MG63 (cell line): Measurements from ENCODE around the gene IFT122. TPM values are rescaled to one million over a fixed set of nuclear protein-coding genes. Genes with fewer than 3 reads are reported as not detected.
A peak's percentile ranks its signal among the peaks of the same experiment; 100 is the strongest.
"Not testable (repeated sequence)": the region's sequence is repeated elsewhere in the genome, so short reads cannot be mapped to it uniquely, and the experiment has no call there.

ENCODE experiments used
- DNase-seq: peaks from one replicate; pipeline ENCODE4 v3.0.0-alpha.2; 2020
- H3K27me3 ChIP-seq: fragments of 250-450 bp; sonication (Bioruptor Pico); 2 replicates; pipeline ENCODE4 v1.5.1; 2020; ENCODE audit warnings: mild to moderate bottlenecking, moderate library complexity
- H3K36me3 ChIP-seq: fragments of 250-450 bp; sonication (Bioruptor Pico); 2 replicates; pipeline ENCODE4 v1.5.1; 2020; ENCODE audit warnings: mild to moderate bottlenecking, moderate library complexity
- H3K4me3 ChIP-seq: fragments of 250-450 bp; sonication (Bioruptor Pico); 2 replicates; pipeline ENCODE4 v1.5.1; 2020; ENCODE audit warnings: mild to moderate bottlenecking, moderate library complexity
- H3K9me3 ChIP-seq: fragments of 250-450 bp; sonication (Bioruptor Pico); 2 replicates; pipeline ENCODE4 v1.5.1; 2020; ENCODE audit warnings: mild to moderate bottlenecking, moderate library complexity
- total RNA-seq: library from RNA; depleted of rRNA; stranded (reverse); fragments of >200 nt; shearing (Covaris generic); gene quantifications from 2 replicates; pipeline ENCODE4 v1.2.3, GENCODE V29; 2014; ENCODE audit warnings: low replicate concordance

The IFT122 gene
- total RNA-seq, 1 experiment from 2014 or later, result 25.3 TPM

GRCh38 chr3:129492691-129493090, 52.7 kb downstream of the IFT122 start:
- Histone ChIP-seq H3K4me3 (no peak overlapping the region), H3K9me3 (no peaks in the 10 kb centered on the region), H3K36me3 (peaks cover 38% of the 10 kb centered on the region), H3K27me3 (no peaks in the 10 kb centered on the region)
- no peak for DNase-seq

- Histone ChIP-seq H3K4me3 (no peak overlapping the region), H3K27me3 (no peaks in the 10 kb centered on the region), H3K36me3 (peaks cover 40% of the 10 kb centered on the region), H3K9me3 (no peaks in the 10 kb centered on the region)
- DNase-seq, result no peak
These were observed 53.2 kb downstream of the IFT122 start for GRCh38 chr3:129493206-129493605.

- DNase-seq, H3K4me3 ChIP-seq, H3K27me3 ChIP-seq, H3K9me3 ChIP-seq: not testable (repeated sequence)
- H3K36me3 ChIP-seq, result peaks cover 40% of the 10 kb centered on the region
These were observed 54.5 kb downstream of the IFT122 start for GRCh38 chr3:129494499-129494898.

- not testable (repeated sequence) for H3K9me3 ChIP-seq, H3K27me3 ChIP-seq, H3K4me3 ChIP-seq
- peaks cover 40% of the 10 kb centered on the region for H3K36me3 ChIP-seq
- DNase-seq, result peak; percentile 80
These were observed 55.1 kb downstream of the IFT122 start for GRCh38 chr3:129495006-129495639.

GRCh38 chr3:129497876-129498275, 57.9 kb downstream of the IFT122 start:
- not testable (repeated sequence) for H3K9me3 ChIP-seq, DNase-seq, H3K4me3 ChIP-seq, H3K27me3 ChIP-seq
- peaks cover 25% of the 10 kb centered on the region for H3K36me3 ChIP-seq

GRCh38 chr3:129498603-129499488, 58.8 kb downstream of the IFT122 start:
- peaks cover 25% of the 10 kb centered on the region for H3K36me3 ChIP-seq
- not testable (repeated sequence) for H3K27me3 ChIP-seq, DNase-seq, H3K4me3 ChIP-seq, H3K9me3 ChIP-seq

GRCh38 chr3:129499604-129500333, 59.7 kb downstream of the IFT122 start:
- not testable (repeated sequence) for H3K27me3 ChIP-seq, DNase-seq, H3K4me3 ChIP-seq, H3K9me3 ChIP-seq
- peaks cover 27% of the 10 kb centered on the region for H3K36me3 ChIP-seq

GRCh38 chr3:129500334-129500658, 60.3 kb downstream of the IFT122 start:
- no peaks in the 10 kb centered on the region for H3K9me3 ChIP-seq
- H3K4me3 ChIP-seq, result no peak overlapping the region
- no peaks in the 10 kb centered on the region for H3K27me3 ChIP-seq
- DNase-seq, result no peak
- peaks cover 31% of the 10 kb centered on the region for H3K36me3 ChIP-seq

- Histone ChIP-seq H3K27me3 (no peaks in the 10 kb centered on the region), H3K9me3 (no peaks in the 10 kb centered on the region), H3K4me3 (no peak overlapping the region), H3K36me3 (peaks cover 33% of the 10 kb centered on the region)
- no peak for DNase-seq
These were observed 61.6 kb downstream of the IFT122 start for GRCh38 chr3:129501630-129502029.

GRCh38 chr3:129502641-129503408, 62.8 kb downstream of the IFT122 start:
- no peak for DNase-seq
- Histone ChIP-seq H3K4me3 (no peak overlapping the region), H3K9me3 (no peaks in the 10 kb centered on the region), H3K36me3 (peaks cover 31% of the 10 kb centered on the region), H3K27me3 (no peaks in the 10 kb centered on the region)

- Histone ChIP-seq H3K4me3 (no peak overlapping the region), H3K27me3 (no peaks in the 10 kb centered on the region), H3K36me3 (peaks cover 30% of the 10 kb centered on the region), H3K9me3 (no peaks in the 10 kb centered on the region)
- no peak for DNase-seq
These were observed 63.7 kb downstream of the IFT122 start for GRCh38 chr3:129503471-129504291.

GRCh38 chr3:129504471-129505100, 64.6 kb downstream of the IFT122 start:
- no peak for DNase-seq
- Histone ChIP-seq H3K4me3 (no peak overlapping the region), H3K27me3 (no peaks in the 10 kb centered on the region), H3K36me3 (peaks cover 30% of the 10 kb centered on the region), H3K9me3 (no peaks in the 10 kb centered on the region)

- H3K27me3 ChIP-seq, result no peaks in the 10 kb centered on the region
These were observed 65.3 kb downstream of the IFT122 start for GRCh38 chr3:129505341-129505740.

GRCh38 chr3:129506231-129506742, 66.3 kb downstream of the IFT122 start:
- H3K9me3 ChIP-seq, result no peaks in the 10 kb centered on the region
- DNase-seq, result no peak
- H3K36me3 ChIP-seq, result peaks cover 30% of the 10 kb centered on the region
- no peaks in the 10 kb centered on the region for H3K27me3 ChIP-seq
- no peak overlapping the region for H3K4me3 ChIP-seq

More at GRCh38 chr3:129505341-129505740, 65.3 kb downstream of the IFT122 start:
- Histone ChIP-seq H3K4me3 (no peak overlapping the region), H3K36me3 (peaks cover 30% of the 10 kb centered on the region), H3K9me3 (no peaks in the 10 kb centered on the region)
- no peak for DNase-seq

GRCh38 chr3:129507181-129507831, 67.3 kb downstream of the IFT122 start:
- Histone ChIP-seq H3K36me3 (peaks cover 30% of the 10 kb centered on the region), H3K27me3 (no peaks in the 10 kb centered on the region), H3K4me3 (no peak overlapping the region), H3K9me3 (no peaks in the 10 kb centered on the region)
- no peak for DNase-seq
